HS-27A (cell line): ENCODE data around the gene NLRP11.

Source experiments
- DNase-seq: peaks from one replicate; pipeline ENCODE4 v3.0.0-alpha.2; 2012; ENCODE audit warnings: low read depth, missing footprints

Gene NLRP11

DNA sequence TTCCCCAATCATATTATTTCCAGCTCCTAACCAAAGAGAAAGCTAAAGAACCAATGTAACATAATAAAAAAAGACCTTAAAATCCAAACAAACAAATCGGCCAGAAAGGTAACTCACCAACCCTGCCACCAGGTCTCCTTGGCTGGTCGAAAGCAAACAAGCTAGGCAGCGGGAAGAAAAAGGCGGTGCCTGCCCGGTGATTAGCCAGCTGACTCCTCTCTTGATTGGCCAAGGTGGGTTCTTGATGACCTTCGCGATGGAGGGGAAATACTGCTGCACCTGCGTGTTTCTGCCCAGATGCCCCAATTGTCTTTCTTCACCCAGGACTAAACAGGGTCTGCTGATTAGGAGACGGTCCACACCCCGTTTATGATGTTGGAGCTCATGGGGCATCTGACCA is at the start of gene NLRP11:
TSS of gene NLRP11 (minus strand) at position 154 of the 400 bp plus-strand sequence. CDS start 13,825 bp downstream, outside the sequence.
- no peak for DNase-seq

DNA sequence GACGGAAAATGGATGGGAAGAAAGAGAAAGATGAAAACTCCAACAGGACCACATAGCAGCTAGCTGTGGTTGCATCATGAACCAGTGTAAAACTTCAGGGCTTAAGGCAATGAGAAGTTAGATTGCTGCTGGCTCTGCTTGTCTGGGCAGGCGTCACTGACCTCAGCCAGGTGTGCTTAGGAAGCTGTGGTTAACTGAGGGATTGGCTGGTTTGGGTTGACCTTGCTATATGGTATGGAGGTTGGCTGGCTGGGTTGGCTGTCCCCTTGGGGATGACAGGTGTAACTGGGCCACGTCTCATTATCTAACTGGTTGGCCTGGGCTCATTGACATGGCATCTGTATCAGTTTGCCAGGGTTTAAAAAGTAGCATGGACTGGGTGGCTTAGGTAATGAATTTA is 45.4 kb upstream of the NLRP11 start:
- no peak for DNase-seq

DNA sequence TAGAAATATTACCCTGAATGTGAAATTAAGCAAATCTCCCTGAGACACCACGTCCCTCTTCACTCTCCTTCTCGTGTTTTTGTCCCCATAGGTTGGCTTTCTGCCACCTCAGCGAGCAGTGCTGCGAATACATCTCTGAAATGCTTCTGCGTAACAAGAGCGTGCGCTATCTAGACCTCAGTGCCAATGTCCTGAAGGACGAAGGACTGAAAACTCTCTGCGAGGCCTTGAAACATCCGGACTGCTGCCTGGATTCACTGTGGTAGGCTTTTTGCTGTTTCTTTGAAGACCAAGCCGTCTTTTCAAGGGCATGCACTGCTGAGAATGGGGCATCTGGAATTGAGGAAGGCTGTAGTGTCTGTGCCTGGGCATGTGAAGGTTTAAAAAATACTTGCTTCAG is 38.9 kb upstream of the NLRP11 start:
- no peak for DNase-seq

DNA sequence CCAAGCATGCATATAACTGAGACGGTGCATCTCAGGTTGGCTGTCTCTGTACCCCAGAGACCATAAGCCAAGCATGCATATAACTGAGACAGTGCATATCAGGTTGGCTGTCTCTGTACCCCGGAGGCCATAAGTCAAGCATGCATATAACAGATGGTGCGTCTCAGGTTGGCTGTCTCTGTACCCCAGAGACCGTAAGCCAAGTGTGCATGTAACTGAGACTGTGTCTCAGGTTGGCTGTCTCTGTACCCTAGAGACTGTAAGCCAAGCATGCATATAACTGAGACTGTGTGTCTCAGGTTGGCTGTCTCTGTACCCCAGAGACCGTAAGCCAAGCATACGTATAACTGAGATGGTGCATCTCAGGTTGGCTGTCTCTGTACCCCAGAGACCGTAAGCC is 35.3 kb upstream of the NLRP11 start:
- DNase-seq: no peak

DNA sequence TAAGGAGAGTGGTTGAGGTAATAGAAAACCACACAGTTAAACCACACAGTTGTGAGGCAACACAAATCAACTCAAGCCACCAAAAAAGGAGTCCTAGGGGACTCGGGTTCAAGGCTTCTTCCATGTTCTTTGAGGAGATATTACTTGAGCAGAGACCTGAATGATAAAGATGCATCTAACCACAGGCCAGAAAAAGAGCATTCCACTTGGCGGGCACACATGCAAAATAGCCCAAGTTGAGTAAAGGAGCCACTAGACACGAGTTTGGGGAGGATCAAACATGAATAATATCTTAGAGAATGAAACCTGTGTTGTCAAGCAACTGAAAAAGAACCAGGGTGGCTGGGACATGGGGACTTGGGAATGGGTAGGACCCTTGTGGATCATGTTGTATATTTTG is 34.7 kb upstream of the NLRP11 start:
- no peak for DNase-seq

DNA sequence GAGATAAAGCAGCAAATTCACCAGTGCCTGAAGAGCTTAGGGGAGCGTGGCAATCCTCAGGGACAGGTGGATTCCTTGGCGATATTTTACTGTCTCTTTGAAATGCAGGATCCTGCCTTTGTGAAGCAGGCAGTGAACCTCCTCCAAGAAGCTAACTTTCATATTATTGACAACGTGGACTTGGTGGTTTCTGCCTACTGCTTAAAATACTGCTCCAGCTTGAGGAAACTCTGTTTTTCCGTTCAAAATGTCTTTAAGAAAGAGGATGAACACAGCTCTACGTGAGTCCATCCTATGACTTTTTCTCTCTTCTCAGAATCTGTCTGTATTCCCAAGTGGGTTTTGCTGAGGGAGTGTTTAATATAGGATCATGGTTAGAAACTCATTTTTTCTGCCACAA is 27.2 kb upstream of the NLRP11 start:
- DNase-seq: no peak

DNA sequence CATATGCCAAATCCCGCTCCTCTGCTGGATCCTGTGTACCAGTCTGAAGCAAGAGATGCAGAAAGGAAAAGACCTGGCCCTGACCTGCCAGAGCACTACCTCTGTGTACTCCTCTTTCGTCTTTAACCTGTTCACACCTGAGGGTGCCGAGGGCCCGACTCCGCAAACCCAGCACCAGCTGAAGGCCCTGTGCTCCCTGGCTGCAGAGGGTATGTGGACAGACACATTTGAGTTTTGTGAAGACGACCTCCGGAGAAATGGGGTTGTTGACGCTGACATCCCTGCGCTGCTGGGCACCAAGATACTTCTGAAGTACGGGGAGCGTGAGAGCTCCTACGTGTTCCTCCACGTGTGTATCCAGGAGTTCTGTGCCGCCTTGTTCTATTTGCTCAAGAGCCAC is 26.6 kb upstream of the NLRP11 start:
- DNase-seq: no peak

DNA sequence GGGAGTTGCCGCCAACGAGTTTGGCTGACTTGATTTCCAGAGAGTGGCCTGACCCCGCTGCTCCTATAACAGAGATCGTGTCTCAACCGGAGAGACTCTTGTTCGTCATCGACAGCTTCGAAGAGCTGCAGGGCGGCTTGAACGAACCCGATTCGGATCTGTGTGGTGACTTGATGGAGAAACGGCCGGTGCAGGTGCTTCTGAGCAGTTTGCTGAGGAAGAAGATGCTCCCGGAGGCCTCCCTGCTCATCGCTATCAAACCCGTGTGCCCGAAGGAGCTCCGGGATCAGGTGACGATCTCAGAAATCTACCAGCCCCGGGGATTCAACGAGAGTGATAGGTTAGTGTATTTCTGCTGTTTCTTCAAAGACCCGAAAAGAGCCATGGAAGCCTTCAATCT is 26.2 kb upstream of the NLRP11 start:
- no peak for DNase-seq

DNA sequence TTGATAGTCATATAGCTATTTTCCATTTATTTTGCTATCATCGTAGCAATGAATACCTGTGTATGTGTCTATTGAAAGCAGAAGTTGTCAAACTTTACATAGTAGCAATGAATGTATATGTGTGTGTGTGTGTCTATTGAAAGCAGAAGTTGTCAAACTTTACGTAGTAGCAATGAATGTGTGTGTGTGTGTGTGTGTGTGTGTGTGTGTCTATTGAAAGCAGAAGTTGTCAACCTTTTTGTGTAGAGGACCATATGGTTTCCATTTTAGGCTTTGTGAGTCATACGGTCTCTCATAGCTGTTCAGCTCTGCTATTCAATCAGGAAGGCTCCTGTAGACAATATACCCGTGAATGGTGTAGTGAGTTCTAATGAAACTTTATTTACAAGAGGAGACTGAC is 25.4 kb upstream of the NLRP11 start:
- no peak for DNase-seq

DNA sequence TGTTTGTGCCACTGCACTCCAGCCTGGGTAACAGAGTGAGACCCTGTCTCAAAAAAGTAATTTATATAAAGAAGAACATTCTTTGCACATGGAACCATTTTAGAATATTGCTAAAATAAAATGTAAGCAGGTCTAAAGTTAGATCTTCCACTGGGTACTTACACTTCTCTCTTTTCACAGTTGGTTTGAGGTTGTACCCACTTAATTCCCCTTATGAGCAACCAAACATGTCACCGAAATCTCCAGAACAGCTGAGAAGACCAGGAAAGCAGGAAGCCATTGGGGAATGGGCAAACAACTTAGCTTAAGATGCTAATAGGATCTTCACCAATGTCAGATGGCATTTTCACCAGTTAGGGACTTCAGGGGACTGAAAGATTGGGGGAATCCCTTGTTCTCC is 23.4 kb upstream of the NLRP11 start:
- DNase-seq: no peak

DNA sequence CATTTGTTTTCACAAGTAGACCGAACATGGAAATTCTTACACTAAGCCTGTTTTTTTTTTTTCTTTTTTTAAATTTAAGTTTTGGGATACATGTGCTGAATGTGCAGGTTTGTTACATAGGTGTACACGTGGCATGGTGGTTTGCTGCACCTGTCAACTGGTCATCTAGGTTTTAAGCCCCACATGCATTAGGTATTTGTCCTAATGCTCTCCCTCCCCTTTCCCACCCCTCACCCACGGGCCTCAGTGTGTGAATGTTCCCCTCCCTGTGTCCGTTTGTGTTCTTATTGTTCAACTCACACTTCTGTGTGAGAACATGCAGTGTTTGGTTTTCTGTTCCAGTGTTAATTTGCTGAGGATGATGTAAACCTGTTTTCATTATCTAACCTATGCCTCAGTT is 7.1 kb upstream of the NLRP11 start:
- no peak for DNase-seq

DNA sequence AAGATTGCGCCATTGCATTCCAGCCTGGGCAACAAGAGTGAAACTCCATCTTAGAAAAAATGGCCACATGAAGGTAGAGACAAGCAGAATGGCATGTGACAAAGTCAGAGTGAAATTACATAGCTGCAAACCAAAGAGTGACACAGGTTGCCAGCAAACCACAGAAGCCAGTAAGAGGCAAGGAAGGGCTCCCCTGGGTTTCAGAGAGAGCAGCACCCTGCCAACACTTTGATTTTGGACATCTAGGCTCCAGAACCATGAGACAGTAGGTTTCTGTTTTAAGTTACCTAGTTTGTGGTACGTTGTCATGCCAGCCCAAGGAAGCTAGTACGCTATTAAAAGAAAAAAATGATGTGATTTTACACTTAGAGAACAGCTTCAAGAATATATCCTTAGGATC is 6.5 kb upstream of the NLRP11 start:
- no peak for DNase-seq

DNA sequence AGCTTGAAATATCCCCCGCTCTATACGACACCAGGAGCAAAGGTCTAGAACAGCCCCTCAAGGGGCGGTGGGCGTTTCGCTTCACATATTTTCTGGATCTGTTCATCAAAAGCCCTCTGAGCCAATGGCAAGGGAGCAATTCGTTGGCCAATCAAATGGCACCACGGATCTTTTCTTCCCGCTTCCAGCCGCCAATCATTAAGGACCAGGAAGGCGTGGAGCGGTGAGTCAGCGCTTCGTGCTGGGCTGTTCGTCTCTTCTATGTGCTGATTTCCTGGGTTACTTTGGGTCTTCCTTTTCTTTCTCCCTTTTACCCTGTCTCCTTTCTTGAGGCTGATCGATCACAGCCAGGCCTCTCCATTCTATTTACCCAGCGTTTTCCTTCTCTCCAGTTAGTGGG is 4.5 kb upstream of the NLRP11 start, which contains the start of gene NLRP4:
TSS of gene NLRP4 (plus strand) at position 201 of the 400 bp plus-strand sequence. CDS start 15,541 bp downstream, outside the sequence.
- no peak for DNase-seq

DNA sequence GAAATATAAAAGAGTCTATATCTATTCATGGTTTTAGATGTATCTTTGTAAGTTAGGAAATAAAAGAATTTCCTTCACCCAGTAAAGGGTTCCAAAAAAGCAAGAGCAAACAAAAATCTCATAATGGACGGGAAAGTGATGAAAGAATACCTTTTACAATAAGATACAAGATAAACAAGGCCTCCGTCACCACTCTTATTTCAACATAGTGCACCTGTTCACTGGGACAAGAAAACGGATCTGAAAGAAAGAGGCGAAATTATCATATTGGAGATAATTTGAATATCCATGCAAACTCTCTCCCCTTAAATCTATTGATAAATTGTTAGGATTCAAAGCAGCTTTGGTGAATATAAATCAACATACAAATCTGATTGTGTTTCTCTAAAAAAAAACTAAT is 877 bp upstream of the NLRP11 start:
- DNase-seq: no peak

DNA sequence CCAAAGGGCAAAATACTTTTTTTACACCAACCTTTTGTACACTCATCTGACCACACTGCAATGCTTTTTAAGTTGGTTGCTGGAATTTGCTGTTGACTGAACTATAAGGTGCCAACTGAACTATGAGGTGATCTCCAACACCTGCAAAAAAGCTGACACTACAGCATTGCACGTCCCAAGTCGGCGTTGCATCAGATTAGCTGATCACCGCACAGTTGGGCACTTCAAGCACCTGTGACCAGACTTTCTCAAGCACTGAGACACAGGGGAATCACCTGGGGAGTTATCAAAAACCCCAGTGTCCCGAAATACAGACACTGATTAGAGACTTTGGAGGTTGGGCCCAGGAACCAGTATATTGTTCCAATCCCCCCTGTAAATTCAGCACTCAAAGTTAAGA is 1.1 kb downstream of the NLRP11 start:
- DNase-seq: no peak

DNA sequence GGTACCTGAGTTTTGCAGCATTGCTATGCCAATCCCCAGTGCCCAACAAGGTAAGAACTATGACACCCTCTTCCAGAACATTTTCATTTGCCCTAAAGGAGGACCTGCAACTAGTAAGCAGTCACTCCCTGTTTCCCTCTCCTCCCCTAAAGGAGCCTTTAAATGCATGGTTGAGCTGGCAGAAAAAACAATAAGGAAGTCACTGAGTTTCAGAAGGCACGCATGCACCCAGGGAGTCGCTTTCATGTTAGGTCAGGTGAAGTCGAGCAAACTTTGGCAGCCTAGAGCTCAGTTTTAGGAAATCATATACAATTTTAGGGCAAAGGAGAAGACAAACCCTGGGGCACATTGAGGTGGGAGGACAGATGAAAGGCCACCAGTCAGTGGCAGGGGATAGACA is 11.8 kb downstream of the NLRP11 start:
- DNase-seq: no peak

DNA sequence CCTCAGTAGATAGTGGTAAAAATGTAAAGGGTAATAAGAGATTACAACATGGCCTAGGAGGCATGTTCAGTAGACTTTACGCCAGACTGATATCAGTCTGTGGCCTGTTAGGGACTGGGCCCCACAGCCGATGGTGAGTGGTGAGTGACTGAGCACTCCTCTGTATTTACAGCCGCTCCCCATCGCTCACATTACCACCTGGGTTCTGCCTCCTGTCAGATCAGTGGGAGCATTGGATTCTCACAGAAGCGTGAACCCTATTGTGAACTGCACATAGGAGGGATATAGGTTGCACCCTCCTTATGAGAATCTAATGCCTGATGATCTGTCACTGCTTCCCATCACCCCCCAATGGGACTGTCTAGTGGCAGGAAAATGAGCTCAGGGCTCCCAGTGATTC is 17.9 kb downstream of the NLRP11 start:
- no peak for DNase-seq

DNA sequence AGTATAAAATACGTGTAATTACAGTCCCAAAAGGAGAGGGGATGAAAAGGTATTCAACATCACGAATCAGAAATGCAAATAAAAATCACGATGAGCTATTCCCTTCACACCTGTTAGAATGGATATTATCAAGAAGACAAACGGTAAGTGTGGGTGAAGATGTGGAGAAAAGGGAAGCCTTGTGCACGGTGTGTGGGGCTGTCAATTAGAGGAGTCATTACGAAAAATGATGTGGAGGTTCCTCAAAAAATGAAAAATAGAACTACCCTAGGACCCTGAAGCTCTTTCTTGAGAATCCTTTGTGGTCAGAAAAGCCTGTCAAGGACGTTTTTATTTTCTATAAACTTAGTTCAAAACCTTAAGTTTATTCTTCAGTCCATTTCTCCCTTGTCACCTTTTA is 19.4 kb downstream of the NLRP11 start:
- no peak for DNase-seq

DNA sequence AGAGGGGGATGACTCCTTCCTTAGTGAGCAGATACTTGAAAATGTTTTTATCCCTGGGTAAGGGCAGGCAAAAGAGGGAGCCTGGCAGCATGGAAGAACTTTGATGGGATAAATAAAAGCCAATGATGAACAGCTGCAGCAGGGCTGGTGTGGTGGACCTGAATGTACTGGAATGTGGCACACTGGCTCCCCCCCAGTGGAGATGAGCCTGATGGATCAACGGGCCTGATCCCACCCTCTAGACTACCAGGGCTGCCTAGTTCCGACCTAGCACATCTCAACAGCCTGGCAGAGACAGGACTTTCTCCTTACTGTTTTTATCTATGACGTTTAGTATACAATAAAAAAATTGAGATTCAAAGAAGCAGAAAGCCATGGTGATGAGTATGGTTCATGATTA is 20.5 kb downstream of the NLRP11 start:
- no peak for DNase-seq

DNA sequence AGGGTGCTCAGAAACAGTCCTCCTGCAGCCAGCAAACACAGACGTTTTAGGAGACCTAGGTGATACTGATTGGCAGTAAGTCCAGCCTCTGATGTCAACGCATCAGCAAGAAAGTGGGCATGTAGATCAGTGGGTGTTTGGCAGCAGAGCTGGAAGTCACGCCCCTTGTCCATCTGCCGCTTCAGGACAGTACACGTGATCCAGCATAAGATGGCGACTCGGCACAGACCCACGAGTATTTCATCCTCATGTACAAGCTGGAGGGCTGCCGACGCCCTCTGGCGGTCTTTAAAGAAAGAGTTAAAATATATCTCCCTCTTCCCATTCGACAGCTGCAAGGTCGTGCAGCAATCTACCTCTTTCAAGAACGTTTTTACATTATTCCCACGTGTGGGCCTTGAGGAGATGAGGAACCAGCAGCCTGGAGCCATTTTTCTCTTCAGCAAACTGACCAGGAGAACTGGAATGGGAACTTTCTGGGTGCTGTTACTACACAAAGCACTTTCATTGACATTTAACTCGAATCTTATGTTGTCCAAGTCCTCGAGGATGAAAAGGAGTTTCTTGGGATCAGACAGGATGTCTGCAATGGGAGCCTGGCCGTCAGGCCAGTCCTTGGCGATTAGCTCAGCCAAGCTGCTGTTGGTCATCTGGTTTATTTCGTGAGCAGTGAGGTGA is 22.3 kb downstream of the NLRP11 start:
- peak; percentile 48 for DNase-seq

DNA sequence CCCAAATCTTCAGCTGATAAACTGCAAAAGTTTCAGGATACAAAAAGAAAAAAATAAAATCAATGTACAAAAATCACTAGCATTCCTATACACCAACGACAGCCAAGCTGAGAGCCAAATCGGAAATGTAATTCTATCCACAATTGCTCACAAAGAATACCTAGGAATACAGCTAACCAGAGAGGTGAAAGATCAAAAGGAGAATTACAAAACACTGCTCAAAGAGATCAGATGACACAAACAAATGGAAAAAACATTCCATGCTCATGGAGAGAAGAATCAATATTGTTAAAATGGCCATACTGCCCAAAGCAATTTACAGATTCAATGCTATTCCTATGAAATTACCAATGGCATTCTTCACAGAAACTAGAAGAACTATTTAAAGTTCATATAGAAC is 29.5 kb downstream of the NLRP11 start:
- DNase-seq: no peak

DNA sequence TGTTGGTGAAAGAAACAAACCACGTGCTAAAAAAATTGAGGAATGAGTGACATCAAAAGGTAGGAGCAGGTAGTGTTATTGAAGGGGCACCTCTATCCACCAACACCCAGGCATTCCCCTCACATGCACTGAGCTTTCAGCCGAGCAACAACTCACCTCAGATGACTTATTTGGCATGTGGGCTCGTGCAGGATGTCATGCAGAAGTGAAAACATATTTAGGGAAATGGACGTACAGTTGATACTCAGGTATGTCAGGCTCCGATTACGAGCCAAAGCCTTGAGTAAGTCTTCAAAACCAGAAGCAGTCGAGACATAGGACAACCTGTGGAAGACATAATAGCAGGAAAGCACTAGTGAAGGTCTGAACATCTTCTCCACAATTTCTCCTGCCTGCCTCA is 30.4 kb downstream of the NLRP11 start:
- DNase-seq: no peak

DNA sequence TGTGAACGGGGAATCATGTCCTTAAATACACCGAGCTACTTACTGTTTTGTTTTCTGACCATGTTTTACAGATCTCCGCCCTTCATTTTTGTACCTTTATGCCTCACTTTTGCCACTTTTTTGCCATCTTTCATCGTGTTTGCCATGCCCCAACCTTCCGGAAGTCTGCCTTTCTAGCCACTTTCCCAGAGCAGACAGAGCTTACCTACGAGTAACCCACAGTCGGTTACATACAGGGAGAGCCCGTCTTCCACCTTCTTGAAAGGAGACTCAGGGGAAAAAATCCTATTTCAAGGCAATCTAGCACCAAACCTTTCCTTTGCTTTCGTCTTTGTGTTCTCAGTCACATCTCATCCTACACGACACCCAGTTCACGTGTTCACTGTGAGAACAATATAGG is 36.8 kb downstream of the NLRP11 start:
- DNase-seq: no peak

DNA sequence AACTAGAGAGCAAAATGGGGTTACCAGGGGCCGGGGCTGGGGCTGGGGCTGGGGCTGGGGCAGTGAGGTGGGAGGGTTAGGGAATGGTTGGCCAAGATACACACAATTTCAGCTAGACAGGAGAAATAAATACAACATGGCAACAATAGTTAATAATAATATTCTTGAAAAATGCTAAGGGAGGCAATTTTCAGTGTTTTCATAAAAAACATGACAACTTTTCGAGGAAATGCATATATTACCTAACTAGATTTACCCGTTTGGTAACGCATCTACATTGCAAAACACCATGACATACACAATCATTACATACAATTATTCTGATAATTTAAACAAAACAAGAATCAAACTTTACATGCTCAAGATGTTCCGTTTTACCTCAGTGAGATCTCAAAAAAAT is 50.7 kb downstream of the NLRP11 start:
- no peak for DNase-seq

DNA sequence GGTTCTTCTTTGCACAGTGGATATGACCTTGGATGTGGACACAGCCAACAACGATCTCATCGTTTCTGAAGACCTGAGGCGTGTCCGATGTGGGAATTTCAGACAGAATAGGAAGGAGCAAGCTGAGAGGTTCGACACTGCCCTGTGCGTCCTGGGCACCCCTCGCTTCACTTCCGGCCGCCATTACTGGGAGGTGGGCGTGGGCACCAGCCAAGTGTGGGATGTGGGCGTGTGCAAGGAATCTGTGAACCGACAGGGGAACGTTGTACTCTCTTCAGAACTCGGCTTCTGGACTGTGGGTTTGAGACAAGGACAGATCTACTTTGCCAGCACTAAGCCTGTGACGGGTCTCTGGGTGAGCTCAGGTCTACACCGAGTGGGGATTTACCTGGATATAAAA is 53.5 kb downstream of the NLRP11 start:
- no peak for DNase-seq
